Measurements from ENCODE around the gene OVOL1.
A peak's percentile ranks its signal among the peaks of the same experiment; 100 is the strongest.

The OVOL1 gene

GRCh38 chr11:65778431-65778900 lies 8.4 kb upstream of the OVOL1 start:
- DNase-seq: no peak

DNA sequence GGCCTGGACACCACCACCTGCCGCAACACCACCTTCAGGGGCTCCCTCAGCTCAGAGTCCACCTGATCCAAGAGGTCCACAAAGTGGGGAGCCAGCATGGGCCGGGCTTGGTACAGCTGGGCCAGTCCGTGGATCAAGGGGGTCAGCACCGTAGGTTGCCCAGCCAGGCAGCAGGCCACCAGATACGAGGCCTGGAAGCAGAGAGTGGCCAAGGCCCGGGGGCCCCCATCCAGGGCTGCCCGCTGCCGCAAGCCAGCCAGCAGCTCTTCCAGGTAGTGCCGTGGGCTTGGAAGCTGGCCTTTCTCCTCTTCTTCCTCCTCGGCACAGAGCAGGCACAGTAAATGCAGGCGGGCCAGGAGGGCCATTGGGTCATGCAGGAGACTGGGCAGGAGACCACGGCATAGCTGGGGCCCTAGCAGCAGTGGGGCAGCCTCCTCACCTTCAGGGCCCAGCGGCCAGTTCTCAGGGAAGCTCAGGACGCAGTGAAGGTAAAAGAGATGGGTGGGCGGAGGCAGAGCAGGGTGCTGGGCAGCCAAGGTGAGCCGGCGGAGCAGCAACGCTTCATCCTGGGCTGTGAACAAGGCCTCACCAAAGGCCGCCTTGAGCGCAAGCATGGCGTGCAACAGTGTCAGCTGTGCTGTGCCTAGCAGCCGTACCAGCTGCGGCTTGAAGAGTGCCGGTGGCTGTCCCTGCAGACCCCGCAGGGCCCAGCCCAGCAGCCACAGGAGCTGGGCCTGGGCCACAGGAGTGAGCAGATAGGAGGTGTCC lies 7.8 kb upstream of the OVOL1 start:
- DNase-seq: no peak

DNA sequence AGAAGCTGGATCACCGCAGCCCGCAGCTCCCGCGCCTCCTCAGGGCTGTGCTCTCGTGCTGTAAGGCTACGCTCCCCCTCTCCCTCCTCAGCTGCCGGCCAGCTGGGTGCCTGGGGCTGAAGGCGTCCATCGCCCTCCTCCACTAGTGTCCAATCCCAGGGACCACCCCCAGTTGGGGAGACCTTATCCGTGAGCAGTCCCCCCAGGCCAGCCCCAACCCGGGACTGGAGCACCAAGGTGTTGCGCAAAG lies 7.3 kb upstream of the OVOL1 start:
- DNase-seq: no peak

DNA sequence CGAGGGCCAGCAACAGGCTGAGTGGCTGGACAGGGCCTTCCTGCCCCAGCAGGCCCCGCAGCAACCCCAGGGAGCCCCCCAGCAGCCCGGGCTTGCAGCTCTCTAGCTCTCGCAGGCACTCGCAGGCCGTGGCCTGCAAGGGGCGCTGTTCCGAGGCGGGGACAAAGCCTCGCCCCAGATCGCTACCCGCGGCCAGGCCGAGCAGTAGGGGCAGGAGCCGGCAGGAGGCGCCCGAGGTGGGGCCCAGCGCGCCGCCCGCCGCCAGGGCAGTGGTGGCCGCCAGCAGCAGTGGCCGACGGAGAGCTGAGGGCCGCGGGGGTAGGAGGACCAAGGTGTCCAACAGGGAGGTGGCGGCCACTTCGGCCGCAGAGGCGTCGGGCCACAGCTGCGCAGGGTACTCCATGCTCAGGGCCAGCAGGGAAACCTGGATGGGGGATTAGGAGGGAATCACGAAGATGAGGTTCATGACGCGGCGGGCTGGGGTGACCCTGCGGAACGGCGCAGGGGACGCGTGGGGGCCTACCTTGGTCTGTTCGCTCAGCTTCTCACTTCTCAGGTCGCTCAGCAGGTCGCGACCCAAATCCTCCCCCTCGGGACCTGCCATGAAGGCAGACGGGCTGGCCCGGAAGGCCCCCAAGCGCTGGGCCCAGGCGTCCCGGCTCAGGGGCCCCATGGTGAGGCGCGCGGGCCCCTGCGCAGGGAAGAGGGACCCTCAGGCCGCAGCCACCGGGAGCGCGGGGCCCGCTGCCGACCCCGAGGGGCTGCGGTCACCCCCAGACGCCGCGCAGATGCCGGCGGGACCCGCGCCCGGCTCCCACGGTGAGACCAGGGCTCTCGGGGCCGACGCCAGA lies 6.7 kb upstream of the OVOL1 start:
- DNase-seq: peak; percentile 51

GRCh38 chr11:65780770-65781151 lies 6.1 kb upstream of the OVOL1 start, which contains the start of gene AP5B1:
Gene AP5B1, minus strand, starts transcription at chr11:65780976. Its CDS starts 385 bp downstream, at chr11:65780591.
- peak; percentile 54 for DNase-seq

GRCh38 chr11:65781152-65781961 lies 5.5 kb upstream of the OVOL1 start:
- DNase-seq: no peak

DNA sequence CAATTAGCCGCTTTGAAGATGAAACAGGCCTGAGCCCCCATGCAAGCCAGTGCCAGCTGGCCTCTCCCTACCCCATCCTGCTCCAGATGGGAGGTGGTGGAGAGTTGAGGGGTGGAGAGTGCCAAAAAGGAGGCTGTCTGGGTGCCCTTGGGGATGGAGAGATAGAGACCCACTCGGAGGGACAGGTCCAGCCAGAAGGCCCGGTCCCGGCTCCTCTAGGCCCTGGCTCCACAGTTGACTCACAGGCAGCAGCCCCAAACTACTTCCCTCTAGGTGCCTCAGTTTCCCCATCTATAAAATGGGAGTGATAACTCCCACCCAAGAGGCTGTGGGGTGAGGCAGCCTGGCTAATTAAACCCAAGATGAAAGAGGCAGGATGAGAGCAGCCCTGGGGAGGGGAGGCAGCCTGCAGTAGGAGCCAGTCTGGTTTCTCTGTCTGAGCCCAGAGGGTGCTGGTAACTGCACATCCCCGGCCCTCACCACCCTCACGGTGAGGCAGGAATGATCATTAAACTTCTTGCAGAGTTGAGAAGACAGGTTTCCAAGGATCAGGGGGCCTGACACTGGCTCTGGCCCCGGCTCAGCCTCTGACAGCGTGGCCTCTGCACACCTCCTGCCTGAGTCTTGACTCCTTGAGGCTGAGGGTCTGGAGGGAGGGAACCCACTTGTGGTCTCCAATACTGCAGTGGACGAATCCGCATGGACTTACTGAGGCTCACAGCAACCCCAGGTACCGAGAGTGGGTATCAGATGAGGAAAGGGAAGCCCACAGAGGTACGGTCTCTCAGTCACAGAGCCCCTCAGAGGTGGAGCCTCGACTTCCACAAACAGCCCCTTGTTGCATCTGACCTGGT lies 4.7 kb upstream of the OVOL1 start:
- no peak for DNase-seq

DNA sequence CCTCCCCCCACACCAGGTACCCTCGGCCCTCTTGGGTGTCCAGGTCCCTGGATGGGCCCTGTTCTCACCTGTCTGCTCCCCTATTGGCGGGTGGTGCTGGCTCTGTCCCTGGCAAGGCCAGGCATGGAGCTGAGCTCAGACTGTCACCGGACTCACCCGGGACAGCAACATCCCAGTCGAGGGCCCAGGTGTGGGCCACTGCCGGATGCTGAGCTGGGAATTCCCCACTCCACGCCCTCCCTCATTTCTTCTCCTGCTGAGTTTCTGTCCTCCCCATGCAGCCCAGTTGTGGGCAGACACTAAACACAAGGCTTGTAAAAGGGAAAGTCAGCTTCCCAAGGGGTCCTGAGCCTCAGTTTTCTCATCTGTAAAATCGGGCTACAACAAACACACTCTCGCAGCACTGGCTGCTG lies 4.0 kb upstream of the OVOL1 start:
- DNase-seq: no peak

DNA sequence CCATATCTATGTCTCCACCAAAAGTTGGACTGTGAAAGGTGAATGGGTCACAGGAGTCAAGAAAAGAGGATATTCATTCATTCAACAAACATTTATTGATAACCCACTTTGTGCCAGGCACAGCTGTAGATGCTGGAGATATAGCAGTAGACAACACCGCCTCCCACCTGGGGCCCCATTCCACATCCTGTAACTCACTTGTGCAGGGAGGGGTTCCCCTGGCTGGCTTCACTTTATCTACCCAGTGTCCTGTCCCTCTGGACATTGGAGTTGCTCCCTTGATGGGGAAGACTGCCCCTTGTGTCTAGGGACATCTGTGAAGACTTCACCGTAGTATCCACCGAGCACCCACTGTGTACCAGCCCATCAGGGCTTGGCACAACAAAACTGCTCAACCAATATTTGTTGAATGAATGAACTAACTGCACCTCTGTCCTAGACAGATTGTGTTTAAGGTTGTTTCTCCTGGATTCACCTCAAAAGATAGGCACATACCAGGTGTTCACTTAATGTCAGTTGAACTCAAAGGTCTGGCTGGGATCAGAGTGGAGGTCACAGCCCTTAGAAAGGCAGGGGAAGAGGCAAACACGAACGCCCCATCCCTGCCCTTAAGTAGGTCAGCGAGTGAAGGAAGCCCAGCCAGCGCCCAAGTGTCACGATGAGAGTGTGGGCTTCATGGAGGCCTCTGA lies 1.4 kb upstream of the OVOL1 start:
- DNase-seq: no peak

- DNase-seq: no peak
Observed at GRCh38 chr11:65786008-65786785, 666 bp upstream of the OVOL1 start.

- DNase-seq: no peak
Observed at GRCh38 chr11:65787649-65788622, 1.1 kb downstream of the OVOL1 start.

DNA sequence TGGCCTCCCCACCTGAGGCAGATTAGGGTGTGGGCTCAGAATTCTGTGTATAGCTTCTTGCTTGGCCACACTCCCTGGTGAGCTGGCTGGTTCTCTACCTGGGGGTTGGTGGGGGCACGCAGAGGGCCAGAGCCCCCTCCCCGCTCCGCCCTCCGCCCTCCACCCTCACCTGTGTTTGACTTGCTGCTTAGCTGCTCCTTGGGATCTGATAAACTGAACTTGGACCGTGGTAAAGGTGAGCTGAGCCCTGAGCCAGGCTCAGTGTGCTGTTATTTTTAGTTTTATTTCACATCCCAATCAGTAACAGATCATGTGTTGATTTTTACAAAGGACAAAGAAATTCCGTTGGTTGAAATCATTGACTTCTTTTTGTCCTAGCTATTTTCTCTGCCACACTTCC lies 2.0 kb downstream of the OVOL1 start:
- no peak for DNase-seq

GRCh38 chr11:65789230-65790103 lies 2.6 kb downstream of the OVOL1 start:
- no peak for DNase-seq

GRCh38 chr11:65790104-65790901 lies 3.4 kb downstream of the OVOL1 start:
- no peak for DNase-seq

- no peak for DNase-seq
Observed at GRCh38 chr11:65790902-65791650, 4.2 kb downstream of the OVOL1 start.

GRCh38 chr11:65791719-65792213 lies 4.9 kb downstream of the OVOL1 start:
- no peak for DNase-seq

DNA sequence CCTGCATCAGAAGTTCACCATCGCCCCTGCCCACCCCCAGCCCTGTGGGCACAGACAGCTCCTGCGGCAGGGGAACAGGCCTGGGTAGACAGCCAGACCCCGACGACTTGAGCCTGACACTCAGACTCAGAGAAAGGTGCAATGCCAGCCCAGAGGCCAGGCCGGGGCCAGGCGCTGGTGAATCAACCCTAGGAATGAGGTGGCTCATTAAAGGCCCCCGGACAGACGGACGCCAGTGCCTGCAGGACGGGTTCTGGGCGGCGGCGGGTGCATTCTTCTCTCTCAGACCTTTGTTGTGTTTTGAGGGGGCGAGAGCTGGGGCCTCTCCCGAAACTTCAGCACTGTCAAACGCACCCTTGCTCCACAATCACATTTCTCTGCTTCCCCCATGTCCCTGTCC lies 5.6 kb downstream of the OVOL1 start:
- DNase-seq: no peak

Data from NCI-H1048 (cell line).